ENCODE data around the gene A3GALT2. TPM values are rescaled to one million over a fixed set of nuclear protein-coding genes. Genes with fewer than 3 reads are reported as not detected.

A3GALT2 gene
- total and polyA plus RNA-seq, 2 donors (not counting 1 experiment from before 2014, with no cell fraction given), result not detected

GRCh38 chr1:33286451-33287185 lies 34.3 kb downstream of the A3GALT2 start:
- H3K27ac Mint-ChIP-seq, result no peak overlapping the region
- DNase-seq (no peak), ATAC-seq (ENCODE audit: low read depth) (no peak)
- peaks cover 4% of the 10 kb centered on the region for H3K79me2 ChIP-seq (ENCODE audit: control insufficient read depth, insufficient read depth, low read length)
- no peak overlapping the region for H3K4me3 Mint-ChIP-seq
- ChIA-PET POLR2A (no interaction called here), CTCF (no interaction called here)
- no peaks in the 10 kb centered on the region for H3K4me1 Mint-ChIP-seq
- peaks cover 0 to 11% (median 0%) of the 10 kb centered on the region in 3 donors for H3K9me3 ChIP-seq (ENCODE audit: control extremely low read depth in 1 of 3, control insufficient read depth in 2 of 3, insufficient read depth in 1 of 3, low read length in 2 of 3)
- H3K9ac ChIP-seq (ENCODE audit: low read length), result no peak overlapping the region
- peaks cover 0 to 52% of the 10 kb centered on the region in 2 experiments for H3K36me3 ChIP-seq (replicated peaks in 1 of 2; ENCODE audit: control extremely low read depth in 1 of 2, control insufficient read depth in 1 of 2, extremely low read depth in 1 of 2, insufficient read depth in 2 of 2, low read length in 1 of 2)
- no peaks in the 10 kb centered on the region for H3K27me3 ChIP-seq (replicated peaks in 1 of 4; ENCODE audit: control extremely low read depth in 1 of 4, control insufficient read depth in 3 of 4, insufficient read depth in 4 of 4, low read length in 3 of 4)
- no peaks in the 10 kb centered on the region for H3K9me3 Mint-ChIP-seq (ENCODE audit: insufficient read depth)
- TF ChIP-seq CTCF (IDR thresholded peaks at IDR 0.05) (no peak), EZH2 (IDR thresholded peaks at IDR 0.05; ENCODE audit: borderline replicate concordance, insufficient read depth, low read depth, low read length, poor library complexity, severe bottlenecking) (no peak)
- WGBS (ENCODE audit: insufficient coverage), result 100% methylated on average over 6 of the region's 8 CpGs
- no peaks in the 10 kb centered on the region for H4K20me1 ChIP-seq (ENCODE audit: control insufficient read depth, insufficient read depth, low read length, poor library complexity, severe bottlenecking)
- no peak overlapping the region for H3K27ac ChIP-seq (ENCODE audit: low read length in 2 of 2)
- H3K4me1 ChIP-seq (ENCODE audit: control insufficient read depth in 2 of 2, insufficient read depth in 2 of 2, low read length in 2 of 2), result no peaks in the 10 kb centered on the region
- no peaks in the 10 kb centered on the region for H3K27me3 Mint-ChIP-seq
- intact Hi-C loops (cut with micrococcal nuclease), result no loop called here
- no peak overlapping the region for H3K4me2 ChIP-seq (replicated peaks; ENCODE audit: low read depth, low read length, poor library complexity, severe bottlenecking)
- no peak overlapping the region for H3K4me3 ChIP-seq (ENCODE audit: control extremely low read depth in 1 of 5, extremely low read depth in 1 of 5, insufficient read depth in 1 of 5, low read depth in 2 of 5, low read length in 4 of 5)
- H2AFZ ChIP-seq (ENCODE audit: insufficient read depth, low read depth, low read length, poor library complexity, severe bottlenecking), result no peak overlapping the region

- Histone ChIP-seq H4K20me1 (ENCODE audit: control insufficient read depth, insufficient read depth, low read length, poor library complexity, severe bottlenecking) (no peaks in the 10 kb centered on the region), H2AFZ (ENCODE audit: insufficient read depth, low read depth, low read length, poor library complexity, severe bottlenecking) (no peak overlapping the region), H3K79me2 (ENCODE audit: control insufficient read depth, insufficient read depth, low read length) (peaks cover 4% of the 10 kb centered on the region), H3K4me1 (ENCODE audit: control insufficient read depth in 2 of 2, insufficient read depth in 2 of 2, low read length in 2 of 2) (no peaks in the 10 kb centered on the region), H3K9me3 (ENCODE audit: control extremely low read depth in 1 of 3, control insufficient read depth in 2 of 3, insufficient read depth in 1 of 3, low read length in 2 of 3) (peaks cover 0 to 3% (median 0%) of the 10 kb centered on the region in 3 donors), H3K4me3 (ENCODE audit: control extremely low read depth in 1 of 5, extremely low read depth in 1 of 5, insufficient read depth in 1 of 5, low read depth in 2 of 5, low read length in 4 of 5) (no peak overlapping the region), H3K4me2 (replicated peaks; ENCODE audit: low read depth, low read length, poor library complexity, severe bottlenecking) (no peak overlapping the region), H3K9ac (ENCODE audit: low read length) (no peak overlapping the region), H3K27ac (ENCODE audit: low read length in 2 of 2) (no peak overlapping the region), H3K27me3 (replicated peaks in 1 of 4; ENCODE audit: control extremely low read depth in 1 of 4, control insufficient read depth in 3 of 4, insufficient read depth in 4 of 4, low read length in 3 of 4) (no peaks in the 10 kb centered on the region), H3K36me3 (replicated peaks in 1 of 2; ENCODE audit: control extremely low read depth in 1 of 2, control insufficient read depth in 1 of 2, extremely low read depth in 1 of 2, insufficient read depth in 2 of 2, low read length in 1 of 2) (peaks cover 0 to 65% of the 10 kb centered on the region in 2 experiments)
- ChIA-PET CTCF (interaction anchor here (2.7 kb wide), 1 partner anchor 11 kb away, joined by 9 read pairs; no protein-coding TSS in a partner anchor), POLR2A (no interaction called here)
- Mint-ChIP-seq H3K4me3 (no peak overlapping the region), H3K4me1 (no peaks in the 10 kb centered on the region), H3K9me3 (ENCODE audit: insufficient read depth) (no peaks in the 10 kb centered on the region), H3K27me3 (no peaks in the 10 kb centered on the region), H3K27ac (no peak overlapping the region)
- intact Hi-C loops (cut with micrococcal nuclease), result no loop called here
- TF ChIP-seq CTCF (IDR thresholded peaks at IDR 0.05) (no peak), EZH2 (IDR thresholded peaks at IDR 0.05; ENCODE audit: borderline replicate concordance, insufficient read depth, low read depth, low read length, poor library complexity, severe bottlenecking) (no peak)
- no CpG with 5 or more reads among the region's 6 CpGs for WGBS (ENCODE audit: insufficient coverage)
- no peak for ATAC-seq (ENCODE audit: low read depth)
- DNase-seq, result no peak
These were observed 36.8 kb downstream of the A3GALT2 start for GRCh38 chr1:33284049-33284448.
